Measurements from ENCODE around the gene CDKN2D. TPM values are rescaled to one million over a fixed set of nuclear protein-coding genes. Genes with fewer than 3 reads are reported as not detected.

The CDKN2D gene
- total and polyA plus RNA-seq, 10 of the 15 experiments (the other 5 are each of a cell fraction or from before 2014, with no cell fraction given), result 0.53 to 17.2 (median 6.7) TPM

DNA sequence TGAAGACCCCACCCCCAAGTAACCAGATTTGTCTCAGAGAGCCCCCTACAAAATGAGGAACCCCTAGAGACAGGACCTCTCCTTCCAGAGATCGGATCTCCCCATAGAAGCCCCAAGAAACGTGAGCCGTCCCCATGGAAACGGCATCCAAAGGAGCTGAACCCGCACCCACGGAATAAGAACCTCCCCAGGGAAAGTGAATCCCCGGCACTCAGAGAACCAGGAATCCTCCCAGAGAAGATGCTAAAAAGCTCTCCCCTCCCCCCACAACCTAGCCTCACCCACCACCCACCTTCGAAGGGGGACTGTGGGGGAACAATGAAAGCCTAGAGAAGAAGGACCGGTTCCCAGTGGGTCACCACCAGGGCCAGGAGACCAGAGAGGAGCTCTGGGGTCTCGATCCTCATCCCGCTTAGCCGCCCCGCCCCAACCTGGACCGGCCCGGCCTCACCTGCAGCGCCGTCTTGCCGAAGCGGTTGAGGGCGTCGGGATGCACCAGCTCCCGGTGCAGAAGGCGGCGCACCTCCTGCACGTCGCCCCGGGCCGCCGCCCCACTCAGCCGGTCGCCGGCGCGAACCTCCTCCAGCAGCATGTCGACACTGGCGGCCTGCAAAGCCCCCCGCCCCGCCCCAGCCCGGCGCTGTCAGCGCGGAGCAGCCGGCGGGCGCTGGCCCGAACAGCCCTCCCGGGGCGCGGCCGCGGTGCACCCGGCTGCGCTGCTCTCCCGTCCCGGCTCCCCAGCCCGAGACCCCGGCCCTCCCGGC, 535 bp downstream of the CDKN2D start:
- Histone ChIP-seq H3K4me2 (ENCODE audit: control insufficient read depth, insufficient read depth) (peak overlapping the region; percentile 93), H3K27me3 (replicated peaks in 1 of 2; ENCODE audit: control insufficient read depth in 2 of 2, insufficient read depth in 2 of 2, low read length in 1 of 2) (no peaks in the 10 kb centered on the region), H3K4me3 (peak overlapping the region; percentile 80), H3K36me3 (ENCODE audit: control insufficient read depth in 2 of 2, insufficient read depth in 2 of 2, low read length in 1 of 2) (no peaks in the 10 kb centered on the region), H2AFZ (ENCODE audit: control insufficient read depth, low read depth, low read length) (peak overlapping the region; percentile 59), H4K20me1 (ENCODE audit: control insufficient read depth, insufficient read depth) (no peaks in the 10 kb centered on the region), H3K27ac (ENCODE audit: control insufficient read depth, insufficient read depth) (peak overlapping the region; percentile 24; the same call in 1 of the 2 replicates), H3K79me2 (ENCODE audit: control insufficient read depth, insufficient read depth, low read length) (peaks cover 13% of the 10 kb centered on the region), H3K9ac (ENCODE audit: control insufficient read depth, insufficient read depth, low read length) (peak overlapping the region; percentile 53), H3K4me1 (ENCODE audit: control insufficient read depth, insufficient read depth, low read length) (peaks cover 23% of the 10 kb centered on the region), H3K9me3 (replicated peaks; ENCODE audit: control insufficient read depth, insufficient read depth, low read length) (no peaks in the 10 kb centered on the region)
- DNase-seq (ENCODE audit: low read depth, low spot score) (no peak), ATAC-seq (no peak; the same call in 2 of the 3 replicates), FAIRE-seq (no peak)
- in situ Hi-C loops (cut with MboI) (loop anchor here (5.0 kb wide), 1 partner anchor 156 kb away; no protein-coding TSS in a partner anchor), intact Hi-C loops (cut with micrococcal nuclease; ENCODE audit: unreplicated experiment) (loop anchor here (2.0 to 5.0 kb wide), 3 partner anchors 65 to 166 kb away; partner anchors contain the start of genes CDC37, ILF3 and KEAP1)
- WGBS (ENCODE audit: insufficient coverage, insufficient replicate concordance, low lambda C conversion rate, missing lambda C conversion rate), result 1% methylated on average over 47 of the region's 58 CpGs
- ChIA-PET SMC1A (ENCODE audit: uncharacterized antibody, unreplicated experiment) (interaction anchor here (0.6 to 2.4 kb wide), 7 partner anchors 26 to 179 kb away, joined by 3 to 7 read pairs (median 3); partner anchors contain the start of gene CDC37), RAD21 (ENCODE audit: unreplicated experiment) (interaction anchor here (0.9 to 3.3 kb wide), 8 partner anchors 15 to 156 kb away, joined by 3 to 16 read pairs (median 4); partner anchors contain the start of gene ATG4D), POLR2A (interaction anchor here (0.5 to 1.8 kb wide), 15 partner anchors 25 to 298 kb away, joined by 3 to 11 read pairs (median 3); partner anchors contain the start of genes ATG4D, CDC37, ICAM5 and PDE4A), CTCF (interaction anchor here (1.0 to 5.2 kb wide), 11 partner anchors 12 to 152 kb away, joined by 3 to 35 read pairs (median 4); partner anchors contain the start of genes ATG4D and QTRT1)
- no TSS peak for BruUV-seq (replicated peaks)
- TF ChIP-seq HDAC2 (IDR thresholded peaks at IDR 0.05) (no peak), BHLHE40 (IDR thresholded peaks at IDR 0.05; ENCODE audit: borderline replicate concordance in 1 of 2, low read depth in 2 of 2, low read length in 1 of 2) (peak; percentile 41 to 62; a peak in 2 of 4 replicates), ZNF217 (IDR thresholded peaks at IDR 0.05) (0 out of 2 replicates have a peak, but pooled peaks have one; percentile 64), LARP7 (IDR thresholded peaks at IDR 0.05) (peak; percentile 98), NFYA (IDR thresholded peaks at IDR 0.05; ENCODE audit: borderline replicate concordance, low read depth, low read length) (no peak), RB1 (IDR thresholded peaks at IDR 0.05; ENCODE audit: borderline replicate concordance) (peak; percentile 44; the same call in 1 of the 2 replicates), SMARCA5 (IDR thresholded peaks at IDR 0.05) (peak; percentile 91), SPI1 (IDR thresholded peaks at IDR 0.05; ENCODE audit: borderline replicate concordance, insufficient read depth, low read depth, low read length) (no peak), NBN (IDR thresholded peaks at IDR 0.05) (0 out of 2 replicates have a peak, but pooled peaks have one; percentile 29), NFXL1 (IDR thresholded peaks at IDR 0.05; ENCODE audit: borderline replicate concordance) (0 out of 2 replicates have a peak, but pooled peaks have one; percentile 75), ZSCAN29 (IDR thresholded peaks at IDR 0.05) (0 out of 2 replicates have a peak, but pooled peaks have one; percentile 25), ZNF274 (IDR thresholded peaks at IDR 0.05; ENCODE audit: insufficient read depth, insufficient read length) (no peak), KAT2A (conservative IDR thresholded peaks at IDR 0.05; ENCODE audit: control insufficient read depth, low read depth, low read length) (no peak), GATAD2B (conservative IDR thresholded peaks at IDR 0.05; ENCODE audit: low read depth) (peak; percentile 89), PAX5 (IDR thresholded peaks at IDR 0.05; ENCODE audit: borderline replicate concordance, low read depth, low read length) (no peak), CBX5 (IDR thresholded peaks at IDR 0.05; ENCODE audit: low read depth) (no peak)
- TF ChIP-seq, protein P1, sequence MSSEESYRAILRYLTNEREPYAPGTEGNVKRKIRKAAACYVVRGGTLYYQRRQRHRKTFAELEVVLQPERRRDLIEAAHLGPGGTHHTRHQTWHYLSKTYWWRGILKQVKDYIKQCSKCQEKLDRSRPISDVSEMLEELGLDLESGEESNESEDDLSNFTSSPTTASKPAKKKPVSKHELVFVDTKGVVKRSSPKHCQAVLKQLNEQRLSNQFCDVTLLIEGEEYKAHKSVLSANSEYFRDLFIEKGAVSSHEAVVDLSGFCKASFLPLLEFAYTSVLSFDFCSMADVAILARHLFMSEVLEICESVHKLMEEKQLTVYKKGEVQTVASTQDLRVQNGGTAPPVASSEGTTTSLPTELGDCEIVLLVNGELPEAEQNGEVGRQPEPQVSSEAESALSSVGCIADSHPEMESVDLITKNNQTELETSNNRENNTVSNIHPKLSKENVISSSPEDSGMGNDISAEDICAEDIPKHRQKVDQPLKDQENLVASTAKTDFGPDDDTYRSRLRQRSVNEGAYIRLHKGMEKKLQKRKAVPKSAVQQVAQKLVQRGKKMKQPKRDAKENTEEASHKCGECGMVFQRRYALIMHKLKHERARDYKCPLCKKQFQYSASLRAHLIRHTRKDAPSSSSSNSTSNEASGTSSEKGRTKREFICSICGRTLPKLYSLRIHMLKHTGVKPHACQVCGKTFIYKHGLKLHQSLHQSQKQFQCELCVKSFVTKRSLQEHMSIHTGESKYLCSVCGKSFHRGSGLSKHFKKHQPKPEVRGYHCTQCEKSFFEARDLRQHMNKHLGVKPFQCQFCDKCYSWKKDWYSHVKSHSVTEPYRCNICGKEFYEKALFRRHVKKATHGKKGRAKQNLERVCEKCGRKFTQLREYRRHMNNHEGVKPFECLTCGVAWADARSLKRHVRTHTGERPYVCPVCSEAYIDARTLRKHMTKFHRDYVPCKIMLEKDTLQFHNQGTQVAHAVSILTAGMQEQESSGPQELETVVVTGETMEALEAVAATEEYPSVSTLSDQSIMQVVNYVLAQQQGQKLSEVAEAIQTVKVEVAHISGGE (CRISPR knock-in tag; IDR thresholded peaks at IDR 0.05), result no peak
- TF ChIP-seq, protein P2, sequence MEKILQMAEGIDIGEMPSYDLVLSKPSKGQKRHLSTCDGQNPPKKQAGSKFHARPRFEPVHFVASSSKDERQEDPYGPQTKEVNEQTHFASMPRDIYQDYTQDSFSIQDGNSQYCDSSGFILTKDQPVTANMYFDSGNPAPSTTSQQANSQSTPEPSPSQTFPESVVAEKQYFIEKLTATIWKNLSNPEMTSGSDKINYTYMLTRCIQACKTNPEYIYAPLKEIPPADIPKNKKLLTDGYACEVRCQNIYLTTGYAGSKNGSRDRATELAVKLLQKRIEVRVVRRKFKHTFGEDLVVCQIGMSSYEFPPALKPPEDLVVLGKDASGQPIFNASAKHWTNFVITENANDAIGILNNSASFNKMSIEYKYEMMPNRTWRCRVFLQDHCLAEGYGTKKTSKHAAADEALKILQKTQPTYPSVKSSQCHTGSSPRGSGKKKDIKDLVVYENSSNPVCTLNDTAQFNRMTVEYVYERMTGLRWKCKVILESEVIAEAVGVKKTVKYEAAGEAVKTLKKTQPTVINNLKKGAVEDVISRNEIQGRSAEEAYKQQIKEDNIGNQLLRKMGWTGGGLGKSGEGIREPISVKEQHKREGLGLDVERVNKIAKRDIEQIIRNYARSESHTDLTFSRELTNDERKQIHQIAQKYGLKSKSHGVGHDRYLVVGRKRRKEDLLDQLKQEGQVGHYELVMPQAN (conservative IDR thresholded peaks at IDR 0.05), result peak; percentile 90

Data from GM12878 (cell line).